ENCODE results near the gene ADRB1.

Gene ADRB1

DNA sequence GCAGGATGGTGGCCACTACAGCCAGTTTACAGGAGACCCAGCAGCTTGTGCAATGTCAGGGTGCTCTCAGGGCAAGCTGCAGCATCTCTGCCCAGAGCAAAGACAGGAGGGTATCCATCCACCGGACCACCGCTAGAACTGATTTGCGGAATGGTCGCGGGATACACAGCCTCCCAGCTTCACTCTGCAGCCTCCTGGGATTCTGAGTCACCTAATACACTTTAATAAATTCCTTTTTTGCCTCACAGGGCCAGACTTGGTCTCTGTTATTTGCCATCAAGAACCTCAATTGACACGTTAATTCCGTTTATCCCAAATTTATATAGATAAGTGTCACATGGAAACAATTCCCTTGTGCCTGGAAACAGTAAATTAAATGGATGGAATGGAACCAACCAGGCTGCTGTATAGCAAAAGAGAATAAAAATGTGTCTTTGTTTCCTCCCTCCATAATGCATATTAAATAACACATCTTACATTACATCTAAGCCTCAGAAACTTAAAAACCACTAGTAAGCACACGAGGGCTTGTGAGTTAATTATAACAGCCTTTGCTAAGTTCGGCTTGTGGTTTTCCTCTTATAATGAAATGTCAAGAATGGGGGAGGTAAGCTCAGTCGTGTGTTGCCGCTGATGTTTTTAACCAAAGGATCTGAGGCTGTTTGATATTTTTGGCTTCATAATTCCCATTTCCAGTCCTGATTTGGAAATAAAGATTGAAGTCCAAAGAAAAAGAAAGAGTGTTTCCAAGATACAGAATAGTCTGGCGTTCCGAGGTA lies 52.1 kb downstream of the ADRB1 start:
- FAIRE-seq, result no peak
